Endodermal cell (in vitro differentiated cells): ENCODE measurements around the gene CCL1. TPM values are rescaled to one million over a fixed set of nuclear protein-coding genes. Genes with fewer than 3 reads are reported as not detected.
A peak's percentile ranks its signal among the peaks of the same experiment; 100 is the strongest.

Source experiments
- DNase-seq: peaks from one replicate; pipeline ENCODE4 v3.0.0-alpha.2; 2017
- H3K27ac ChIP-seq: 2 replicates; pipeline ENCODE4 v1.5.1; 2013; ENCODE audit warnings: mild to moderate bottlenecking, low read depth, low read length, moderate library complexity
- H3K27me3 ChIP-seq: 2 replicates; pipeline ENCODE4 v1.6.1; 2013; ENCODE audit warnings: mild to moderate bottlenecking, low read length, moderate library complexity; ENCODE audit not compliant: insufficient read depth, control insufficient read depth, poor library complexity, severe bottlenecking
- H3K36me3 ChIP-seq: 2 replicates; pipeline ENCODE4 v1.7.0; 2013; ENCODE audit warnings: mild to moderate bottlenecking, low read length, moderate library complexity; ENCODE audit not compliant: control insufficient read depth, insufficient read depth
- H3K4me1 ChIP-seq: one replicate; pipeline ENCODE4 v1.7.0; 2013; ENCODE audit warnings: low read length; ENCODE audit not compliant: control insufficient read depth, insufficient read depth
- H3K4me3 ChIP-seq: 2 replicates; pipeline ENCODE4 v1.5.1; 2013; ENCODE audit warnings: mild to moderate bottlenecking, low read length, moderate library complexity
- H3K9ac ChIP-seq: 2 replicates; pipeline ENCODE4 v1.6.1; 2013; ENCODE audit warnings: mild to moderate bottlenecking, low read length, moderate library complexity; ENCODE audit not compliant: poor library complexity, severe bottlenecking; ENCODE audit errors: extremely low read depth
- H3K9me3 ChIP-seq: 2 replicates; pipeline ENCODE4 v1.6.1; 2013; ENCODE audit warnings: mild to moderate bottlenecking, low read length, moderate library complexity; ENCODE audit not compliant: control insufficient read depth
- H3K27ac Mint-ChIP-seq: 2 replicates; pipeline ENCODE4 v1.8.0; 2020; ENCODE audit warnings: mixed read lengths
- H3K27me3 Mint-ChIP-seq: 2 replicates; pipeline ENCODE4 v1.8.0; 2021; ENCODE audit warnings: mild to moderate bottlenecking, mixed read lengths; ENCODE audit not compliant: insufficient read depth
- H3K36me3 Mint-ChIP-seq: 2 replicates; pipeline ENCODE4 v1.8.0; 2020; ENCODE audit warnings: low read depth, mixed read lengths
- H3K4me1 Mint-ChIP-seq: 2 replicates; pipeline ENCODE4 v1.8.0; 2020; ENCODE audit warnings: mixed read lengths
- H3K4me3 Mint-ChIP-seq: 2 replicates; pipeline ENCODE4 v1.8.0; 2020; ENCODE audit warnings: mild to moderate bottlenecking, moderate library complexity, mixed read lengths
- H3K9me3 Mint-ChIP-seq: 2 replicates; pipeline ENCODE4 v1.8.0; 2020; ENCODE audit warnings: mild to moderate bottlenecking, mixed read lengths
- CTCF ChIP-seq: fragments of 200-600 bp; sonication (generic); conservative IDR thresholded peaks from 2 replicates; pipeline ENCODE4 v1.5.0; 2021; ENCODE audit warnings: antibody characterized with exemption, mild to moderate bottlenecking
- WGBS, 2 experiments: methylation state at CpG; one replicate each; pipeline versions ENCODE4 v1.1.5 to v1.1.7; 2013; ENCODE audit warnings: missing lambda C conversion rate in 2 of 2, mixed read lengths in 1 of 2; ENCODE audit not compliant: insufficient coverage in 1 of 2, insufficient read length in 1 of 2; 5-methylcytosine and 5-hydroxymethylcytosine counted together
- total RNA-seq, 2 donors: library from RNA; stranded (reverse); fragmentation: NEBNext Ultra II Directional in 1 of 2; extraction: Animal tissue kit (Norgen Biotek cat#: 25700) in 1 of 2; gene quantifications; 2 replicates in 1 of 2; 3 replicates in 1 of 2; pipeline ENCODE4 v1.2.1, GENCODE V29; 2021

CCL1 gene
- total RNA-seq, 2 donors from 2014 or later, result not detected

- Histone ChIP-seq H3K36me3 (no peaks in the 10 kb centered on the region), H3K27me3 (no peaks in the 10 kb centered on the region), H3K27ac (no peak overlapping the region), H3K4me3 (no peak overlapping the region), H3K9me3 (no peaks in the 10 kb centered on the region), H3K4me1 (no peaks in the 10 kb centered on the region), H3K9ac (no peak overlapping the region)
- no peaks in the 10 kb centered on the region for H3K36me3 Mint-ChIP-seq
- H3K4me3 Mint-ChIP-seq, result no peak overlapping the region
- no peaks in the 10 kb centered on the region for H3K9me3 Mint-ChIP-seq
- H3K27me3 Mint-ChIP-seq, result peaks cover 7% of the 10 kb centered on the region
- 94 to 100% methylated on average over 3 of the region's 3 CpGs for WGBS, 2 experiments
- no peak for TF ChIP-seq CTCF
- DNase-seq, result peak; percentile 29
- H3K27ac Mint-ChIP-seq, result no peak overlapping the region
- peaks cover 12% of the 10 kb centered on the region for H3K4me1 Mint-ChIP-seq
Observed at GRCh38 chr17:34393401-34393800, 30.4 kb upstream of the CCL1 start.

- H3K27ac ChIP-seq, result no peak overlapping the region
- no peak overlapping the region for H3K9ac ChIP-seq
- no peak overlapping the region for H3K27ac Mint-ChIP-seq
- no peaks in the 10 kb centered on the region for H3K9me3 Mint-ChIP-seq
- H3K4me1 ChIP-seq, result no peaks in the 10 kb centered on the region
- H3K27me3 Mint-ChIP-seq, result peaks cover 7% of the 10 kb centered on the region
- H3K27me3 ChIP-seq, result no peaks in the 10 kb centered on the region
- peaks cover 6% of the 10 kb centered on the region for H3K4me1 Mint-ChIP-seq
- H3K36me3 ChIP-seq, result no peaks in the 10 kb centered on the region
- no peak for TF ChIP-seq CTCF
- 50 to 76% methylated on average over 1 to 2 of the region's 2 CpGs for WGBS, 2 experiments
- H3K9me3 ChIP-seq, result no peaks in the 10 kb centered on the region
- no peak for DNase-seq
- H3K4me3 Mint-ChIP-seq, result no peak overlapping the region
- no peak overlapping the region for H3K4me3 ChIP-seq
- no peaks in the 10 kb centered on the region for H3K36me3 Mint-ChIP-seq
Observed at GRCh38 chr17:34391241-34391640, 28.2 kb upstream of the CCL1 start.

- no peak overlapping the region for H3K27ac ChIP-seq
- H3K4me3 ChIP-seq, result no peak overlapping the region
- no peaks in the 10 kb centered on the region for H3K36me3 ChIP-seq
- H3K9me3 Mint-ChIP-seq, result no peaks in the 10 kb centered on the region
- H3K4me1 ChIP-seq, result no peaks in the 10 kb centered on the region
- H3K36me3 Mint-ChIP-seq, result no peaks in the 10 kb centered on the region
- no peak overlapping the region for H3K27ac Mint-ChIP-seq
- H3K9ac ChIP-seq, result no peak overlapping the region
- no peaks in the 10 kb centered on the region for H3K27me3 ChIP-seq
- H3K4me1 Mint-ChIP-seq, result peaks cover 4% of the 10 kb centered on the region
- no peak overlapping the region for H3K4me3 Mint-ChIP-seq
- no peaks in the 10 kb centered on the region for H3K9me3 ChIP-seq
- peaks cover 10% of the 10 kb centered on the region for H3K27me3 Mint-ChIP-seq
- no peak for TF ChIP-seq CTCF
- 77 to 78% methylated on average over 3 to 4 of the region's 4 CpGs for WGBS, 2 experiments
- DNase-seq, result peak; percentile 26
Observed at GRCh38 chr17:34390649-34391048, 27.6 kb upstream of the CCL1 start.
